ENCODE results near the gene FFAR1.
"Not testable (repeated sequence)": the region's sequence is repeated elsewhere in the genome, so short reads cannot be mapped to it uniquely, and the experiment has no call there.

Gene FFAR1

DNA sequence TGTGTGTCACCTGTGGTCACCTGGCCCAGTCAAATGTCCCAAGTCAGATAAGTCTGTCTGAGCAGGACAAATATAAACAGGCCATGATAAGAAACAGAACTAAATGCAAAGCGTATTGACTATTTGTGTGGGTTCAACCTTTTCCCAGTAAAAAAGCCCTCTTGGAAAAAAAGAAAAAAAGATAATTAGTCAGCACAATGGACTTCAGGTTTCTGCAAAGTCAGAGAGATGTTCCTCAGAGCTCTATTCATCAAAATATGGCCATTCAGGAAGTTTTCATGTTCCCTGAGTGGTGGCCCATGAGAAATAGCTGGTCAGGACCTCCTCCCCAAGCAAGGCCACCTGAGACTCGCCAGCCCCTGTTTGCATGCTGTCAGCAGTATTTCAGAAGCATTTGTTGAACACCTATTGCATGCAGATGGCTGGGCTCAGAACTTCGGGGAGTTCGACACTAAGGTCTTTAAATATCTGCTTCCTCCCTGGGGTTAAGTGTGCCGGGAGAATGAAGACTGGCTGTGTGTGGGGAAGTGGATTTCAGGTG lies 13.2 kb downstream of the FFAR1 start:
- no peak for DNase-seq (ENCODE audit: low read depth)

DNA sequence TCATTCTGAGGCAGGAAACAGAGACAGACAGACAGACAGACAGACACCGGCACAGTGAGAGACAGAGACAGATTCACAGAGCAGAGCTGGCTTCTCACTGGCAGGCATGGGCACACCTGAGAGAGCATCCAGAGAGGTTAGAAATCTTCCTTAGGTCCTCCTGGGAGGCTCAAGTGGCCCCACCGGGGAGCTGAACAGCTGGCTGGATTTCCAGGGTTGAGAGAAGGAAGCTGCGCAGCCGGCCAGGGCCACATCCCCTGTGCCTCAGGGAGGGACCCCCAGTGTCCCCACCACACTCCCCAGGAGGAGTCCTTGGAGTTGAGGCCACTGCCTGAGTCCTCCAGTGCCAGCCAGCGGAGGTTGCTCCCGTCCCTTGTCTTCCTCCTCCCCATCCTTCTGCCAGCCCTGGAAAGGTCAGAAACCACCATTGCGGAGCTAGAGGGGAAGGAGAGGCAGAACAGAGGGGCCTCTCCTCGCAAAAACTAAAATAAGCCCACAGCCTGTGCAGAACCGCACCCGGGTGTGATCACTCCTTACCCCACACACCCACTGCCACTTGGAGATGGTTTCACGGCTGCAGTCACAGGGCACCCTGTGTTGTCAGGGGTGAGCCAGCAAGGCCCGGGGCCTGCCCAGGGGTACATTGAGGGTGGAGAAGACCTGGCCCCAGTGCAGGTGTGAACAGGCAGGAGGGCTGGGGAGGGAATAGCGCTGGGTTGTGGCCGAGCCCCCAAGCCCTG lies 14.7 kb downstream of the FFAR1 start:
- no peak for DNase-seq (ENCODE audit: low read depth)

- DNase-seq (ENCODE audit: low read depth), result no peak
Observed at GRCh38 chr19:35363001-35363590, 15.4 kb downstream of the FFAR1 start.

- DNase-seq (ENCODE audit: low read depth), result no peak
Observed at GRCh38 chr19:35363711-35364425, 16.2 kb downstream of the FFAR1 start.

- DNase-seq (ENCODE audit: low read depth), result no peak
Observed at GRCh38 chr19:35365303-35365702, 17.6 kb downstream of the FFAR1 start.

- DNase-seq (ENCODE audit: low read depth), result no peak
Observed at GRCh38 chr19:35368378-35368777, 20.7 kb downstream of the FFAR1 start.

GRCh38 chr19:35369522-35369921 lies 21.8 kb downstream of the FFAR1 start:
- DNase-seq (ENCODE audit: low read depth), result no peak

DNA sequence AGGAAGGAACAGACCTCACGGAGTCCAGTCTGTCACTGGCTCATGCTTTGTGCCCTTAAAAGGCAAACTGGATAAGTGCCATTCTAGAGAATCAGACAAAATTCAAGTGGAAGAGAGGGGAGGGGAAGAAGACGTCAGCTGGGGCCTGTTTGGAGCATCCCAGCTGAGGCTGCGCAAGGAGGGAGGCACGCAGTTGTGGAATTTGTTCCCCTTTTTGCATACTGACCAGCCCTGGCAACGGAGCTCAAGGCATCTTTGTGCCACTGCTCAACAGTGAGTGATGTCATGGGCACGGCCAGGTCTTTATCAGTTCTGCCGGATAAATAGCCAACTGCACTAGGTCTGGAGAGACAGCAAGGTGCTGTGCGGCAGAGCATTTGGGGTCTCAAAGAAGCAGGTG lies 23.0 kb downstream of the FFAR1 start, which contains the start of gene GPR42:
Gene GPR42 (plus strand): TSS at position 347 of the 400 bp plus-strand sequence. CDS start 292 bp downstream, outside the sequence.
- DNase-seq (ENCODE audit: low read depth), result no peak

DNA sequence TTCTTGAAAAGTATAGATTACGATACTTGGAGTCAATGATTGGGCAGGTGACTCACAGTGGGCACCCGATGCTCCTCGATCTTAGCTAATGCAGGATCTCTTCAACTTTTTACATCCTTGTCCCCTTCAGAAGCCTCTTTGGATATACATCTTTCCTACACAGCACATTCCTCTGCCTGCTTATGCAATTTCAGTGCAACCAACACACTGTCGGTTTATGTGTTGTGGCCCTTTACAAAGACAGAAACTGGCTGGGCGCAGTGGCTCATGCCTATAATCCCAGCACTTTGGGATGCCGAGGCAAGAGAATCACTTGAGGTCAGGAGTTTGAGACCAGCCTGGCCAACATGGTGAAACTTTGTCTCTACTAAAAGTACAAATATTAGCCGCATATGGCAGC lies 25.8 kb downstream of the FFAR1 start:
- DNase-seq (ENCODE audit: low read depth), result no peak

- DNase-seq (ENCODE audit: low read depth), result not testable (repeated sequence)
Observed at GRCh38 chr19:35374031-35374430, 26.3 kb downstream of the FFAR1 start.

DNA sequence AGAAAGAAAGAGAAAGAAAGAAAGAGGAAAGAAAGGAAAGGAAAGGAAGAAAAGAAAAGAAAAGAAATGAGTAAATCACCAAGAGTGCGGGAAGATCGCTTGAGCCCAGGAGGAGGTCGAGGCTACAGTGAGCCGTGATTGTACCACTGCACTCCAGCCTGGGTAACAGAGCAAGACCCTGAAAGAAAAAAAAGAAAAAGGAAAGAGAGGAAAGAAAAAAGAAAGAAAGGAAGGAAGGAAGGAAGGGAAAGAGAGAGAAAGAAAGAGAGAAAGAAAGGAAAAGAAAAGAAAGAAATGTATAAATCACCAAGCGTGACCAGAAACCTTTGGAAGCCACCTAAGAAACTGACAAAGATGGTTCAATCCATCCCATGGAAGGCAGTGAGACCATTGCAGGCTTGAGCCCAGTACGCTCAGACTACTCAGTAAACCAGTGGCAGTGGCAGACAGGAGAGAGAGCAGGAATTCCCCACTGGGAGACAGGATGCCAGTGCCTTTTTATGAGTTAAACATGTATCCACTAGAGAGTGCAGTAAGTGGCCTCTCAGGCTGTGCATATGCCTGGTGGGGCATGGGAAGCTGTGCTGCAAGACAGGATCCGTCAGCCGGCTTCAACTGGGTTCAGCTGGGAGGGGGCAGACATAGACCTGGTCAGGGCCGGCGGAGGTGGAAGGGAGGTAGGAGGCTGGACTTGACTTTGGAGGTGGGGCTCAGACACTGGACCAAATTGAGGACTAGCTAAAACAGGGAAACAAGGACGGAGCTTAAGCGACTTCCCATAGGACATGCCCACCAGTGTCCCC lies 28.0 kb downstream of the FFAR1 start:
- no peak for DNase-seq (ENCODE audit: low read depth)

DNA sequence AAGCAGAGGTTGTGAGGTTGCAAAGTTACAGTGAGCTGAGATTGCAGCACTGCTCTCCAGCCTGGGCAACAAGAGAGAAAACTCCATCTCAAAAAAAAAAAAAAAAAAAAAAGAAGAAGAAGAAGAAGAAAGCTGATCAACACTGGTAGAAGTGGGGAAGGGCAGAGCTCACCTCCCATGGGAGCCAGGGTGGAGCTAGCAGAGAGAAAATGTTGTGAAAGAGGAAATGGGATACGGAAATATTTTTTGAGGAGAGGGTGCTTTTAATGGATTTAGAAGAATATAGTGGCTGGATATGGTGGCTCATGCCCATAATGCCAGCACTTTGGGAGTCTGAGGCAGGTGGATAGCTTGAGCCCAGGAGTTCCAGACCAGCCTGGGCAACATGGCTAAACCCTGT lies 30.0 kb downstream of the FFAR1 start:
- no peak for DNase-seq (ENCODE audit: low read depth)

- DNase-seq (ENCODE audit: low read depth), result no peak
Observed at GRCh38 chr19:35378356-35378755, 30.7 kb downstream of the FFAR1 start.

DNA sequence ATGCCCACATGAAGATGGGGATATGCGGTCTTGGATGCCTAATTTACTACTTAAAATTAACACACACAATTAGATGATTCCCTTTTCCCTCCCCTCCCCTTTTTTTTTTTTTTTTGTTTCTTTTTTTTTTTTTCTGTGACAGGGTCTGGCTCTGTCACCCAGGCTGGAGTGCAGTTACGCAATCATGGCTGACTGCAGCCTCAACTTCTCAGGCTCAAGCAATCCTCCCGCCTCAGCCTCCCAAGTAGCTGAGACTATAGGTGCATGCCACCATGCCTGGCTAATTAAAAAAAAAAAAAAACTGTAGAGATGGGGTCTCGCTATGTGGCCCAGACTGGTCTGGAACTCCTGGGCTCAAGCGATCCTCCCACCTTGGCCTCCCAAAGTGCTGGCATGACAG lies 31.8 kb downstream of the FFAR1 start:
- DNase-seq (ENCODE audit: low read depth), result not testable (repeated sequence)

DNA sequence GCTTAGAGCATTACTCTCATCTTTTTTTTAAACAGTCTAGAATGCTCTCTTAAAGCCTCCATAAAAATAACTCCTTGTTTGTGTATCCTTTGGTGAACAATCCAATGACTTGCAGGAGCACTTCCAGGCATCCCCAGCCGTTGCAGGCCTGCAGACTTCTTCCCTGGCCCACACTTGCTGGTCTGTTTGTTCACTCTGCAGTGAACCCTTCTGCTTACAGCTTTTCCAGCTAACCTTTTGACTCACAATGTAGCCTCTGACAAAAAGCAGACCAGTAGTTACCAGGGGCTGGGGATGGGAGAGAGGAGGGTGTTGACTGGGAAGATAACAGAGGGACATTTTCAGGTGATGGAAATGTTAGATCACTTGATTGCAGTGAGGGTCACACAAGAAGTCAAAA lies 32.3 kb downstream of the FFAR1 start:
- no peak for DNase-seq (ENCODE audit: low read depth)

GRCh38 chr19:35380450-35381124 lies 32.9 kb downstream of the FFAR1 start:
- DNase-seq (ENCODE audit: low read depth), result no peak

DNA sequence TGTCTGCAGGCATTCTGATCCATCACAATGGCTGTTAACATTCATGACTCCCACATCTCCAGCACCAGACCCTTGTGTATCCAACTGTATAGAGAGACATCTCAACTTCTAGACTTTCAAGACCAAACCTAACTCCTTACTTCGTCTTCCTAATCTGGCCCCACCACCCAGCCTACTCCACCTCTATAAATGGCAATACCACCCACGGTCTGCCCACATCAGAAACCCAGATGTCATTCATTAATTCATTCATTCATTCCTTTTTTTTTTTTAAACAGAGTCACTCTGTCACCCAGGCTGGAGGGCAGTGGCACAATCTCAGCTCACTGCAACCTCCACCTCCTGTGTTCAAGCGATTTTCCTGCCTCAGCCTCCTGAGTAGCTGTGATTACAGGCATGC lies 33.6 kb downstream of the FFAR1 start:
- DNase-seq (ENCODE audit: low read depth), result no peak

- DNase-seq (ENCODE audit: low read depth), result no peak
Observed at GRCh38 chr19:35381926-35382325, 34.2 kb downstream of the FFAR1 start.

GRCh38 chr19:35383536-35383935 lies 35.8 kb downstream of the FFAR1 start:
- DNase-seq (ENCODE audit: low read depth), result no peak

DNA sequence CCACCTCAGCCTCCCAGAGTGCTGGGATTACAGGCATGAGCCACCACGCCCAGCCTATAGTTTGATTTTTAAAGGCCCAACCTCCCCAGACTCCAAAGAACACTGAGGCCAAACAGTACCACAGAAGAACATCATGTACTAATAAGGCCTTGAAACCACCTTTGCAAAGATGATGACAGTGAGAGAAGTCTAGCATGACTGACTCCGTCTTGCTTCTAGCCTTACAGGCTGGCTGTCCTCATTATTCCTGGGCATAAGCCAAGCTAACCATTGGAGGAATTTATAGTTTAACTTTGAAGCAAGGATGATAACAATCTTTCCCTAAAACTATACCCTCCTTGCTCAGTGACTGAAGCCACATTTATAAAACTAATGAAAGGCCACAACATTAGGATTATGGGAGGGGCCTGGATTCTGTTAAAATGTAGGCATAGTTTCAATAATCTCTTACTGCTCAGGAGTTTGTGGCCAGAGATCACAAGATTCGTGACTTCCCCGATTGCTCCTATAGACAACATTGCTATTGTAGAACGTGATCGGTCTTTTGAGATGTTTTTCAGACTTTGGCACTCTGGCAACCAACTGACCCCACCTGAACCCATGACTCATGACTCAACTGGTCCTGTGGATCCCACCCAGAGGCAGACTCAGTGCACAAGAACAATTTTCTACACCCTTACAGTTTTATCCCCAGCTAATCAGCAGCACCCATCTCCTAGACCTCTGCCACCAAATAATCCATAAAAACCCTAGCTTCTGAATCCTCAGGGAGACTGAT lies 40.8 kb downstream of the FFAR1 start:
- no peak for DNase-seq (ENCODE audit: low read depth)

Measured in T-helper 22 cell (primary cell).